Endothelial cell of umbilical vein (primary cell): ENCODE measurements around the gene R3HDML. TPM values are rescaled to one million over a fixed set of nuclear protein-coding genes. Genes with fewer than 3 reads are reported as not detected.

Experiments
- BruUV-seq: library from RNA; stranded (reverse); fragments of 400-500 nt; replicated peaks from 2 replicates; lab custom pipeline; 2021; lab: Mats Ljungman, UMichigan
- CTCF ChIA-PET: fragments of 300-600, 350-600 bp; sonication (Branson Sonifier 250); formaldehyde crosslinking; loops from one replicate; lab custom pipeline; 2021; ENCODE audit warnings: antibody characterized with exemption, inconsistent platforms; lab: Charles Lee
- POLR2A ChIA-PET: fragments of 300-600, 350-600 bp; sonication (Branson Sonifier 250); formaldehyde crosslinking; loops from one replicate; lab custom pipeline; 2021; ENCODE audit warnings: antibody characterized with exemption, inconsistent platforms; lab: Charles Lee
- DNase-seq: peaks from one replicate; pipeline ENCODE4 v3.0.0-alpha.2; 2011; ENCODE audit warnings: low read depth, low spot score
- FAIRE-seq: peaks from 2 replicates; lab custom pipeline; 2011; peaks lifted over from hg19 to GRCh38; lab: Jason Lieb, UNC
- H2AFZ ChIP-seq: 2 replicates; pipeline ENCODE4 v1.6.0; 2012; ENCODE audit warnings: low read depth, low read length, control low read depth, inconsistent platforms
- H3K27ac ChIP-seq: 2 replicates; pipeline ENCODE4 v1.5.1; 2011; ENCODE audit warnings: low read depth, mild to moderate bottlenecking, control low read depth, low read length, moderate library complexity; ENCODE audit not compliant: insufficient read depth
- H3K27me3 ChIP-seq, 2 experiments: 2 replicates each; pipeline versions ENCODE4 v1.6.0 to v1.6.1; 2011; ENCODE audit warnings: low read length in 2 of 2, mixed read lengths in 1 of 2; ENCODE audit not compliant: control insufficient read depth in 2 of 2, insufficient read depth in 2 of 2
- H3K36me3 ChIP-seq, 2 experiments: 2 replicates in 1 of 2; 3 replicates in 1 of 2; pipeline ENCODE4 v1.5.1; 2011; ENCODE audit warnings: low read length in 2 of 2, mild to moderate bottlenecking in 1 of 2, moderate library complexity in 1 of 2; ENCODE audit not compliant: control insufficient read depth in 2 of 2, insufficient read depth in 2 of 2; ENCODE audit errors: extremely low read depth in 1 of 2
- H3K4me1 ChIP-seq: 3 replicates; pipeline ENCODE4 v1.5.1; 2011; ENCODE audit warnings: mild to moderate bottlenecking, low read length; ENCODE audit not compliant: control insufficient read depth, insufficient read depth; ENCODE audit errors: extremely low read depth
- H3K4me2 ChIP-seq: 2 replicates; pipeline ENCODE4 v1.6.1; 2011; ENCODE audit warnings: low read length, control low read depth, mixed read lengths; ENCODE audit not compliant: insufficient read depth
- H3K4me3 ChIP-seq, 3 experiments: fragments of 200-600 bp in 1 of 3; sonication (generic), shearing (Covaris generic) in 1 of 3; replicated peaks in 1 of 3; 2 replicates each; pipeline ENCODE4 v1.5.1; 2011 to 2016; ENCODE audit warnings: control low read depth in 3 of 3, low read length in 3 of 3, mild to moderate bottlenecking in 2 of 3, inconsistent platforms in 1 of 3, low read depth in 1 of 3, moderate library complexity in 1 of 3; ENCODE audit not compliant: insufficient read depth in 1 of 3
- H3K79me2 ChIP-seq: 2 replicates; pipeline ENCODE4 v1.6.0; 2012; ENCODE audit warnings: low read length, inconsistent platforms; ENCODE audit not compliant: control insufficient read depth, insufficient read depth
- H3K9ac ChIP-seq: replicated peaks from 2 replicates; pipeline ENCODE3; 2011; ENCODE audit warnings: low read length, control low read depth; ENCODE audit not compliant: insufficient read depth; ENCODE audit errors: extremely low read depth
- H3K9me1 ChIP-seq: replicated peaks from 3 replicates; pipeline ENCODE4 v1.6.0; 2011; ENCODE audit warnings: mild to moderate bottlenecking, low read length; ENCODE audit not compliant: control insufficient read depth, insufficient read depth; ENCODE audit errors: extremely low read depth
- H3K9me3 ChIP-seq: replicated peaks from 2 replicates; pipeline ENCODE4 v1.5.1; 2012; ENCODE audit warnings: low read length, inconsistent platforms; ENCODE audit not compliant: control insufficient read depth, insufficient read depth
- H4K20me1 ChIP-seq: replicated peaks from 2 replicates; pipeline ENCODE3; 2011; ENCODE audit warnings: mild to moderate bottlenecking, low read length; ENCODE audit not compliant: control insufficient read depth, insufficient read depth; ENCODE audit errors: extremely low read depth
- EZH2 ChIP-seq: IDR thresholded peaks from 2 replicates; pipeline ENCODE4 v1.6.1; 2012; ENCODE audit warnings: borderline replicate concordance, low read depth, mild to moderate bottlenecking, moderate library complexity, low read length, inconsistent platforms; ENCODE audit not compliant: severe bottlenecking
- FOS ChIP-seq: IDR thresholded peaks from 2 replicates; pipeline ENCODE4 v1.6.1; 2011; ENCODE audit warnings: mild to moderate bottlenecking, low read length, moderate library complexity, borderline replicate concordance; ENCODE audit not compliant: insufficient read depth
- GATA2 ChIP-seq: IDR thresholded peaks from 2 replicates; pipeline ENCODE4 v1.7.0; 2011; ENCODE audit warnings: low read depth, mild to moderate bottlenecking, moderate library complexity, mixed read lengths, low read length; ENCODE audit not compliant: insufficient read length, insufficient read depth
- JUN ChIP-seq: IDR thresholded peaks from 2 replicates; pipeline ENCODE4 v1.6.1; 2011; ENCODE audit warnings: borderline replicate concordance, low read depth; ENCODE audit not compliant: insufficient read length, insufficient read depth
- MYC ChIP-seq: IDR thresholded peaks from one replicate; pipeline ENCODE4 v1.6.1; 2011; ENCODE audit warnings: mild to moderate bottlenecking, low read depth, low read length
- POLR2A ChIP-seq: IDR thresholded peaks from 2 replicates; pipeline ENCODE4 v1.6.1; 2012; ENCODE audit warnings: low read depth, mild to moderate bottlenecking, control low read depth, low read length
- POLR2AphosphoS5 ChIP-seq: IDR thresholded peaks from 2 replicates; pipeline ENCODE4 v1.6.1; 2012; ENCODE audit warnings: low read depth, mild to moderate bottlenecking, control low read depth, low read length, moderate library complexity; ENCODE audit not compliant: insufficient read depth
- dilution Hi-C: fragments of 300-500 bp; cut with MboI; formaldehyde crosslinking; loops from one replicate; pipeline ENCODE4 v1.15.0; 2019; ENCODE audit warnings: low sequenced_read_pairs; ENCODE audit not compliant: extremely low pct_ligation_motif_present
- intact Hi-C: fragments of 100-400 bp; cut with micrococcal nuclease; formaldehyde crosslinking; loops from one replicate; pipeline ENCODE4 v1.10.0; 2022
- polyA plus RNA-seq, 4 experiments: library from polyadenylated mRNA; depleted of rRNA in 3 of 4; stranded (reverse) in 3 of 4; unstranded in 1 of 4; fragments of >200 nt; gene quantifications; 2 replicates each; pipeline versions ENCODE4 v1.2.1 to v1.2.3, GENCODE V29; 2011 to 2012; ENCODE audit warnings: missing spikeins in 1 of 4
- total RNA-seq: library from RNA; stranded (reverse); gene quantifications from 2 replicates; pipeline ENCODE4 v1.2.3, GENCODE V29; 2021
- TF ChIP-seq, protein P1 (sequence below), 2 donors: IDR thresholded peaks; 1 replicate in 1 of 2; 2 replicates in 1 of 2; pipeline ENCODE4 v1.5.1; 2011; ENCODE audit warnings: low read length in 2 of 2, mild to moderate bottlenecking in 2 of 2, moderate library complexity in 2 of 2, control low read depth in 1 of 2, inconsistent platforms in 1 of 2, low read depth in 1 of 2; ENCODE audit not compliant: insufficient read depth in 1 of 2; ENCODE audit errors: extremely low read depth in 1 of 2
- TF ChIP-seq, protein P2 (sequence below): IDR thresholded peaks from 2 replicates; pipeline ENCODE4 v1.6.1; 2011; ENCODE audit not compliant: insufficient read depth, insufficient read length

R3HDML gene
- total and polyA plus RNA-seq, 2 donors (not counting 3 experiments of a cell fraction or from before 2014, with no cell fraction given): not detected

DNA sequence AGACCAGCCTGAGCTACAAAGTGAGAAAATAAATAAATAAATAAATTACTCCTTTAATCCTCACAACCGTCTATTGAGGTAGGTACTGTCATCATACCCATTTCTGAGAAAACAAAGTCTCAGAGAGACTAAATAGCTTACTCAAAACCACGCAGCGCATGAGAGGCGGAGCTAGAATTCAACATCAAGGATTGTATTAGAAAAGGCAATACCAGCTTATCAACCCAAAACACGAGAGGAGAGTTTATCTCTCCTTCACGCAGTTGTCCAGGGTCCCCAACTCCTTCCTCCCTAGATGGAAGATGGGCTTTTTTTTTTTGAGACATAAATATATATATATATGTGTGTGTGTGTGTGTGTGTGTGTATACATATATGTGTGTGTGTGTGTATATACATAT, 30.9 kb downstream of the R3HDML start:
- Histone ChIP-seq H3K36me3 (no peaks in the 10 kb centered on the region), H3K4me2 (no peak overlapping the region), H4K20me1 (no peaks in the 10 kb centered on the region), H3K9me3 (no peaks in the 10 kb centered on the region), H3K79me2 (no peaks in the 10 kb centered on the region), H3K9ac (no peak overlapping the region), H3K27me3 (no peaks in the 10 kb centered on the region), H3K9me1 (no peaks in the 10 kb centered on the region), H3K4me3 (no peak overlapping the region), H2AFZ (no peak overlapping the region), H3K4me1 (no peaks in the 10 kb centered on the region), H3K27ac (no peak overlapping the region)
- DNase-seq: no peak
- intact Hi-C loops: no loop called here
- BruUV-seq: no TSS peak
- no peak for TF ChIP-seq EZH2
- no peak for TF ChIP-seq MYC
- TF ChIP-seq, protein P1, sequence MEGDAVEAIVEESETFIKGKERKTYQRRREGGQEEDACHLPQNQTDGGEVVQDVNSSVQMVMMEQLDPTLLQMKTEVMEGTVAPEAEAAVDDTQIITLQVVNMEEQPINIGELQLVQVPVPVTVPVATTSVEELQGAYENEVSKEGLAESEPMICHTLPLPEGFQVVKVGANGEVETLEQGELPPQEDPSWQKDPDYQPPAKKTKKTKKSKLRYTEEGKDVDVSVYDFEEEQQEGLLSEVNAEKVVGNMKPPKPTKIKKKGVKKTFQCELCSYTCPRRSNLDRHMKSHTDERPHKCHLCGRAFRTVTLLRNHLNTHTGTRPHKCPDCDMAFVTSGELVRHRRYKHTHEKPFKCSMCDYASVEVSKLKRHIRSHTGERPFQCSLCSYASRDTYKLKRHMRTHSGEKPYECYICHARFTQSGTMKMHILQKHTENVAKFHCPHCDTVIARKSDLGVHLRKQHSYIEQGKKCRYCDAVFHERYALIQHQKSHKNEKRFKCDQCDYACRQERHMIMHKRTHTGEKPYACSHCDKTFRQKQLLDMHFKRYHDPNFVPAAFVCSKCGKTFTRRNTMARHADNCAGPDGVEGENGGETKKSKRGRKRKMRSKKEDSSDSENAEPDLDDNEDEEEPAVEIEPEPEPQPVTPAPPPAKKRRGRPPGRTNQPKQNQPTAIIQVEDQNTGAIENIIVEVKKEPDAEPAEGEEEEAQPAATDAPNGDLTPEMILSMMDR (IDR thresholded peaks at IDR 0.05; ENCODE audit: extremely low read depth in 1 of 2, insufficient read depth in 1 of 2, low read depth in 1 of 2, low read length in 2 of 2): no peak
- TF ChIP-seq, protein P2, sequence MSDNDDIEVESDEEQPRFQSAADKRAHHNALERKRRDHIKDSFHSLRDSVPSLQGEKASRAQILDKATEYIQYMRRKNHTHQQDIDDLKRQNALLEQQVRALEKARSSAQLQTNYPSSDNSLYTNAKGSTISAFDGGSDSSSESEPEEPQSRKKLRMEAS: no peak
- TF ChIP-seq JUN: no peak
- no peak for TF ChIP-seq POLR2AphosphoS5
- no peak for TF ChIP-seq POLR2A
- TF ChIP-seq GATA2: no peak
- TF ChIP-seq FOS: no peak
- ChIA-PET CTCF (no interaction called here), POLR2A (no interaction called here)
- dilution Hi-C loops: no loop called here
- FAIRE-seq: no peak
